OCI-LY3 (cell line): ENCODE measurements around the gene GRID1.

Source experiments
- EZH2phosphoT487 ChIP-seq: fragments of 200-600 bp; shearing (Covaris generic); IDR thresholded peaks from 2 replicates; pipeline ENCODE4 v1.6.1; 2018; ENCODE audit warnings: antibody characterized with exemption, mixed run types, low read depth
- TF ChIP-seq, protein P1 (sequence below): fragments of 200-600, 300-600 bp; sonication (generic); IDR thresholded peaks from 2 replicates; pipeline ENCODE4 v1.5.1; 2014; ENCODE audit warnings: antibody characterized with exemption, low read length, low read depth

DNA sequence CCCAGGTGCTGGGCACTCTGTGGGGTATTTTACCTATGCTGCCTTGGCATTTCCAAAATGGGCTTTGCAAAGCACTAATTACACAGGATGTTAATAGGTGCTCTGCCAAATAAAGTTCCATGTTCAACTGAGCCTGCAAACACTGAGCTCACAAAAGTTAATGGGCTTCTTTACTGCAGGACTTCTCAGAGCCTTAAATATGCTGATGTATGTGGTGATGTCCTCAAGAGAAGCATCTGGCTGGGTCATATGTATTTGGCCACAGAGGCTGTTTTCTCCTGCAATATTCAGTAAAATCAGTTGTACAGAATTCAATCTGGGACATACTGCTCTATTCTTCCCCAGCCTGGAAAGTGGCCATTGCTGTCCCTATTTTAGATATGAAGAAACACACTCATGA lies 31.3 kb downstream of the GRID1 start:
- no peak for TF ChIP-seq EZH2phosphoT487
- TF ChIP-seq, protein P1, sequence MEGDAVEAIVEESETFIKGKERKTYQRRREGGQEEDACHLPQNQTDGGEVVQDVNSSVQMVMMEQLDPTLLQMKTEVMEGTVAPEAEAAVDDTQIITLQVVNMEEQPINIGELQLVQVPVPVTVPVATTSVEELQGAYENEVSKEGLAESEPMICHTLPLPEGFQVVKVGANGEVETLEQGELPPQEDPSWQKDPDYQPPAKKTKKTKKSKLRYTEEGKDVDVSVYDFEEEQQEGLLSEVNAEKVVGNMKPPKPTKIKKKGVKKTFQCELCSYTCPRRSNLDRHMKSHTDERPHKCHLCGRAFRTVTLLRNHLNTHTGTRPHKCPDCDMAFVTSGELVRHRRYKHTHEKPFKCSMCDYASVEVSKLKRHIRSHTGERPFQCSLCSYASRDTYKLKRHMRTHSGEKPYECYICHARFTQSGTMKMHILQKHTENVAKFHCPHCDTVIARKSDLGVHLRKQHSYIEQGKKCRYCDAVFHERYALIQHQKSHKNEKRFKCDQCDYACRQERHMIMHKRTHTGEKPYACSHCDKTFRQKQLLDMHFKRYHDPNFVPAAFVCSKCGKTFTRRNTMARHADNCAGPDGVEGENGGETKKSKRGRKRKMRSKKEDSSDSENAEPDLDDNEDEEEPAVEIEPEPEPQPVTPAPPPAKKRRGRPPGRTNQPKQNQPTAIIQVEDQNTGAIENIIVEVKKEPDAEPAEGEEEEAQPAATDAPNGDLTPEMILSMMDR: no peak
